Middle frontal gyrus (tissue), 1 donor: ENCODE results near the gene MLYCD.
A peak's percentile ranks its signal among the peaks of the same experiment; 100 is the strongest.

Experiments used
- DNase-seq: peaks from one replicate; pipeline ENCODE4 v3.0.0-alpha.2; 2015; ENCODE audit warnings: low spot score; ENCODE audit errors: extremely low spot score

Gene MLYCD

DNA sequence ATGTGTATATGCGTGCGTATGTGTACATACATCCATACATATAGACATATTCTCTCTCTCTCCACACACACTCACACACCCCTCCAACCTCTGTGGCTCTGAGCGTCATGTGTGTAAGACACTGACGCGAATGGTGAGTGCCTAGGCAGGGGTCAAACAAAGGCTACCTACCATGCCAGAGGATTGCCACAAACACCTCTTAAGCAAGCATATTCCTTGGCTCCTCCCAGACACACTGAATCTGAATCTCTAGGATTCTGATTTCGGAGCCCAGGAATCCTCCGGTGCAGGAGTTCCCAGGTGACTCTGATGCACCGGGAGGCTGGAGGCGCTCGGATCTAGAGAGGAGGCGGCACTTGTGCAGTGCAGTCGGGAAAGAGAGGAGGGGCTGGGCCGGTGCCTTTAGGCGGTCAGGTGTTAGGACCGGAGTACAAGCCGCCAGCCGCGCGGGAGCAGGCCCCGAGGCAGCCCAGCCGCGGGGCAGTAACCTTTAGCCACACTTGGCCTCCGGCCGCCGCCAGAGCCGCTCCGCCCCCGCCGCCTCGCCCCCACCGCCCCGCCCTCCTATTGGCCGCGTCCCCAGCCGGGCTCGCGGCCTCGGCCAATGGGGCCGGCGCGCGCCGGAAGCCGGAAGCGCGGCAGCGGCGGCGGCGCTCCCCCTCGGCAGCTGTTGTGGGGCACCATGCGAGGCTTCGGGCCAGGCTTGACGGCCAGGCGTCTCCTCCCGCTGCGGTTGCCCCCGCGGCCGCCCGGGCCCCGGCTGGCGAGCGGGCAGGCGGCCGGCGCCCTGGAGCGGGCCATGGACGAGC lies at the start of gene MLYCD:
TSS of gene MLYCD (plus strand) at position 653 of the 809 bp plus-strand sequence. CDS start at position 683, 30 bp downstream.
- DNase-seq = peak; percentile 72

DNA sequence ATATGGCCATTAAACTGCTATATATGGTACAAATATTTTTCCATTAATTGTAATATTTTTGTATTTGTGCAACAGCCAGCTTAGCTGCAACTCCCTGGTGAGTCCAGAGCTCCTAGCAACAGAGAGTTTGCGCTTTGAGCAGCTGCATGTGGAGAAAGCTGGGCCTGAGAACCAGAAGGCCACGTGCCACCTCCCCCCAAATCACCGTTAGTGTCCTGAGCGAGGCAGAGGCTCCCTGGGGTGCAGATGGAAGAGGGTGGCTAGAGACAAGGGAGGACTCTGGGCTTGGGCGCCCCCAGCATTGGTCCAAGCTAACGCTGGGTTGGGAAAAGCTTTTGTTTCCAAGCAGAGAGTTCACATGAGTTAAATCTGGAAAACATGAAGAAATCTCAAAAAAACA lies 49.5 kb upstream of the MLYCD start:
- no peak for DNase-seq

DNA sequence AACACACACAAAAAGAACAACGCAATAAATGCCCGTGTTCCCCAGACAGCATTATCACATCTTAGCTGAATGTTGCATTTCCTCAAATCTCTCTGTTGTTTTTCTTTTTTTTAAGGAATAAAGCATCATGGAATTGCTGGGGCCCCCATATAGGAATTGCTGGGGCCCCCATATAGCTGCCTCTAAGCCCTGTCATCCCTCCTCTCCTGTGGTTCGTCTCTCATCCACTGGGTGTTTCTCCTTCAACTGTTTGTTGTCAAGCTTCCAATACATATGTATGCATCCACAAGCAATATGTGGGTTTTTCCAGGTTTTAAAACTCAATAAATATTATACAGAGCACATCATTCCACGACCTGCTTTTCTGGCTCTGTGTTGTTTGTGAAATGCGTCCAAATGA lies 48.0 kb upstream of the MLYCD start:
- no peak for DNase-seq

GRCh38 chr16:83851473-83851872 lies 47.4 kb upstream of the MLYCD start:
- no peak for DNase-seq

DNA sequence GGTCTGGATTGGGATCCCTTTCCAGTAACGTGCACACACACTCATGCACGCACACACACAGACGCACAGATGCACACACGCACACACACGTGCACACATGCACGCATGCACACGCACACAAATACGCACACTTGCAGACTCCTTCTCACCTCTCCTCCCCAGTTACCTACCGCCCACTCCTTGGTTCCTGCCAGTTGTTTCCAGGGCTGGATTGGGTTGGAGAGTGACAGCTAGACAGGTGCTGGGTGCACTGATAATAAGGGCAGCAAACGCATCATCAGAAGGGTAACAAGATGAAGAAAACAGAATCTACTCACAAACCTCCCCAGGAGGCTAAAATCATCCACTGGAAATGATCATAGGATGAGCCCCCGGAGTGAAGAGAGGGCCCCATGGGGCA lies 46.1 kb upstream of the MLYCD start:
- DNase-seq = no peak

DNA sequence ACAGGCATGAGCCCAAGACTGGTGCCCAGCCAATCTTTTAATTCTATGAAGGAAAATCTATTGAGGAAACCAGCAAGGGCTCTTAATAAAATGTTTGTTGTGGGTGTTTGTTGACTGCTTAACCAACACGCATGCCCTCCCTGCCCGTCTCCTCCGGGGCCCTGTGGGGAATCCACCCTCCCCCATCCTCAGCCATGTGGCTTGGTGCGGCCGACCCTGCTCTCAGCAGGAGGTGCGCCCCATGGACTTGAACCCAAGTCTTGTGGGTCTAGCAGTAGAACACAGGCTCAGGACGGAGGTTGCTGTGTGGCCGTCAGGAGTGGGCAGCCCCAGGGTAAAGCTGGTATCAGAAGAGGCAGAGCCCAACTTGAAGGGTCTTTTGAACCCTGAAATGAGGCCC lies 45.1 kb upstream of the MLYCD start:
- no peak for DNase-seq

DNA sequence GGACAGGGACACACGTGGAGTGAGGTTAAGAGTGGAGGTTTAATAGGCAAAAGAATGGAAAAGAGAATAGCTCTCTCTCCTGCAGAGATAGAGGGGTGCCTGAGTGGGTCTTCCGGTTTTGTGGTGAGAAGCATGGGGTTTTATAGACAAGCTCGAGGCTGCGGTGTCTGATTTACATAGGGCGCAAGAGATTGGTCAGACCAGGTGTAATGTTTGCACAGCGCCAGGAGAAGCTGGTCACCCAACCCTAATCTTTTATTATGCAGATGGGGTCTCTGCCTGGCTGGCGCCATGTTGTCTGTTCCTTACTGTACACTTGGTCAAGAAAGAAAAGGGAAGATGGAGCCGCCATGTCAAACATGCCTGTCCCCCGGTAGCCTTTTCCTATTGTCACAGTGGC lies 44.5 kb upstream of the MLYCD start:
- no peak for DNase-seq

DNA sequence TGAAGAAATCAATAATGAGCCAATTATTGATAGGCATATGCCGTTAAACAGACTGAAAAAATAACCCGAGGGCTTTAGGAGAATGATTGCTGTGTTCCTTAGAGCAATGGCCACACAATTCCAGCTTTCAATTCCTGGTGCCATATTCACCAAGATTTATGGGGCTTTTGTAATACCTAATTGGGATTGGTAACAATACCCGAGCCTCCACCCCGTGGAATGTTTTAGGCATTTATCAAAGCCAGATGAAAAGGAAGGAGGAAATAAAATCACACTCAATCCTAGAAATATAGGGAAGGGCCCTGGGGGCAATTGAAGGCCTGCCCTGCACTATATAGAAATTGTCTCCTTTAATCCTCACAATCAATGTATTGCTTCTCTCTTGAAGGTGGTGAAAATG lies 42.1 kb upstream of the MLYCD start:
- no peak for DNase-seq

GRCh38 chr16:83859265-83859664 lies 39.6 kb upstream of the MLYCD start:
- no peak for DNase-seq

DNA sequence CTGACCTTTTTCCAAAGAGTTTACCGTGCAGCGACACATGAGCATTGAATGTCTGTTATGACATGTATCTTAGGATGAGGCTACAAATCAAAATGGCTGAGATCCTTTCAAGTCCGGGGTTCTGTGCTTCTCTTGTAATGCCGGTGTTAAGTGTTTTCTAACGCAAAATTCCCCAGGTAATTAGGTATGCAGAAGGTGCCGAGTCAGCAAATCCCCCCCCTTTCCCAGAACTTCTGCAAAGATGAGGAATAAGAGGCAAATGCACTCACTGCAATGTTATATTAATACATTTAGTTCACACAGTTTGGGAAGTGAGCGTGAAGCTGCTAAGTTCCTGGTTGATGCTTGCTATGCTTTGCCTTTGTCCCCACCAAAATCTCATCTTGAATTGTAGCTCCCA lies 36.3 kb upstream of the MLYCD start:
- no peak for DNase-seq

DNA sequence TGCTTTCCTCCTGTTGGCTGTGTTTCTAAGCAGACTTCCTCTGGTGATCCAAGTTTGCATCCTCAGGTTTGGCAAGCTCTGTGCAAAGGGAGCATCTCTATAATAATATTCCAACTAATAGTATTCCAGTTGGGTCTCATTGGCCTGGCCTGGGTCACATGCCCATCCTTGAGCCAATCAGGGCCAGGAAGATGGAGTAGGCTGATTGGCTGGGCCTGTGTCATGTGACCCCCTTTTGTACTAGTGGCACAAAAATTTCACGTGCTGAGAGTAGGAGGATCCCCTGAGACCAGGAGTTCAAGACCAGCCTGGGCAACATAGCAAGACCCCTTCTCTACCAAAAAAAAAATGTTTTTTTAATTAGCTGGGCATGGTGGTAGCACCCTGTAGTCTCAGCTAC lies 35.2 kb upstream of the MLYCD start:
- no peak for DNase-seq

- no peak for DNase-seq
Observed at GRCh38 chr16:83870830-83871229, 28.1 kb upstream of the MLYCD start.

- no peak for DNase-seq
Observed at GRCh38 chr16:83878838-83879237, 20.1 kb upstream of the MLYCD start.

- no peak for DNase-seq
Observed at GRCh38 chr16:83882163-83882885, 16.6 kb upstream of the MLYCD start.

- no peak for DNase-seq
Observed at GRCh38 chr16:83886199-83886971, 12.5 kb upstream of the MLYCD start.

GRCh38 chr16:83887080-83887479 lies 11.8 kb upstream of the MLYCD start:
- peak; percentile 46 for DNase-seq

GRCh38 chr16:83887564-83887963 lies 11.4 kb upstream of the MLYCD start:
- DNase-seq = no peak

DNA sequence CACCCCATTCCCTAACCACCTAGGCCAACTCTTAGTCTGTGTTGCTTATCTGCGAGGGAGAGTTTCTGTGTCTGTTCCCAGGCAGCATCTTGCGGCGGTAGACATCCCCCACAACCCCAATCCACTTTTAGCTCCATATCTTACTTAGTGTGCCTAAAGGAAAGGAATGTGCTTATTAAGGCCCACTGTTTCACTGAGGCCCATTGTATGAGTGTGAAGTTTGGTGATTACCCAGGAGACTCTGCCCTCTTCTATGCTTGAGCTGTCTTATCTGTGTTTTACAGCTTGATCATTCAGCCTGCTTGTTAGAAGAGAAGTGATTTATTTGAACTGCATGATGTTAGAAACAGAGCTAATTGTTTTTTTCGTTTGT lies 10.3 kb upstream of the MLYCD start:
- DNase-seq = no peak

DNA sequence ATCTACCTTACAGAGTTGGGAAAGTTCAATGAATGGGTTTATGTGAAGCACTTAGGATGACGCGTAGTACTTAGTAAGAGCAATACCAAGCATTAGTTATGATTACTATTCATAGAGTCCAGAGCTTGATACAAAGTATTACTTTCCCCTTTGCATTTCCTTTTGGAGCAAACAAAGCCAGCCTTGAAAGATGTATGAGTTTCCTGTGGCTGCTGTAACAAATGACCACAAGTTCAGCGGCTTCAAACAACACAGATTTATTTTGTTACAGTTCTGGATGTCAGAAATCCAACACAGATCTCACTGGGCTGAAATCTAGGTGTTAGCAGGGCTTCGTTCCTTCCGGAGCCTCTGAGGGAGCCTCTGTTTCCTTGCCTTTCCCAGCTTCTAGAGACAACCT lies 8.6 kb upstream of the MLYCD start:
- no peak for DNase-seq

- no peak for DNase-seq
Observed at GRCh38 chr16:83891742-83892141, 7.2 kb upstream of the MLYCD start.

DNA sequence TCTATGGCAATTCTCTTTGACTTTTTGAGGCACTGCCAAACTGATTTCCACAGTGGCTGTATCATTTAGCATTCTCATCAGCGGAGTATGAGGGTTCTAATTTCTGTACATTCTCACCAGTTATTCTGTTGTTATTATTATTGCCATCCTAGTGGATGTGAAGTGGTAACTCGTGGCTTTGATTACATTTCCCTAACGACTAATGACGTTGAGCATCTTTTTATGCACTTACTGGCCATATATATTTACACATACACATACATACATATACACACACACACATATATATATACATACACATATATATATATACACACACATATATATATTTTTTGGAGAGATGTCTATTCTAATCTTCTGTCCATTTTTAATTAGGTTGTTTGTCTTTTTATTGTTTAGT lies 3.7 kb upstream of the MLYCD start:
- no peak for DNase-seq

- DNase-seq = no peak
Observed at GRCh38 chr16:83895942-83896341, 3.0 kb upstream of the MLYCD start.
